ENCODE measurements around the gene E2F6. TPM values are rescaled to one million over a fixed set of nuclear protein-coding genes. Genes with fewer than 3 reads are reported as not detected.

Gene E2F6
- total and polyA plus RNA-seq, 9 of the 15 experiments (the other 6 are each of a cell fraction or from before 2014, with no cell fraction given) = 13.6 to 33.9 (median 26.1) TPM

DNA sequence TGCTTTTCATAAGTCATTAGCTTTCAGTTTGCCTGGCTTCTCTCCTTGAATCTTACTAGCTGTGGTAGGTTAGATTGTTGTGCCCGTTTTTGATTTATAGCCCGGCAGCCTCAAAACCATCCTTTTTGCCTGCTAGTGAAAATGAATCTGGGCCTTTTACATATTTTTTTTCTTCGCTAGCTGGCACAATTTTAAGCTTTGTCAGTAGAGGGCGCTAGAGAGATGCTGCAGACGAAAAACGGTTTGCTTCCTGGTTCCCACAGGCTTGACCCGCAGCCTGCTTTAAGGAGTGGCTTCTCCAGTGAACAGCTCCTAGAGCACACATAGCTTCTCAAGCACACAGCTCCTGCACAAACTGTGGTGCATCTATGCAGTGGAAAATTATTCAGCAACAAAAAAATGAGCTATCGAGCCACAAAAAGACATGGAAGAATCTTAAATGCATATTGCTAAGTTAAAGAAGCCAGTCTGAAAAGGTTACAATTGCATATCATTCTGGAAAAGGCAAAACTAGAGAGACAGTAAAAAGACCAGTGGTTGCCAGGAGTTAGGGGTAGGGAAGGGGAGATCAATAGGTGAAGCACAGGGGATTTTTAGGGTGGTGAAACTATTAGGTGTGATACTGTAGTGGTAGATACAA lies 47.9 kb downstream of the E2F6 start (continued):
- TF ChIP-seq CEBPB (tag; IDR thresholded peaks at IDR 0.05) (no peak), CBX8 (IDR thresholded peaks at IDR 0.05; ENCODE audit: borderline replicate concordance, extremely low read depth, low read depth, low read length, poor library complexity, severe bottlenecking) (no peak), RCOR1 (IDR thresholded peaks at IDR 0.05; ENCODE audit: borderline replicate concordance in 1 of 2, low read depth in 2 of 2, low read length in 2 of 2) (0 out of 4 replicates have a peak, but pooled peaks of 1 of the 2 experiments have one; percentile 34), HCFC1 (IDR thresholded peaks at IDR 0.05; ENCODE audit: low read depth, low read length) (no peak), CBX5 (IDR thresholded peaks at IDR 0.05; ENCODE audit: borderline replicate concordance, low read depth) (0 out of 2 replicates have a peak, but pooled peaks have one; percentile 28), ZNF274 (IDR thresholded peaks at IDR 0.05; ENCODE audit: borderline replicate concordance, low read depth, low read length) (no peak), ZNF699 (CRISPR knock-in tag; IDR thresholded peaks at IDR 0.05; ENCODE audit: insufficient replicate concordance) (peak; percentile 71), ZNF507 (tag; conservative IDR thresholded peaks at IDR 0.05) (no peak), CEBPG (CRISPR knock-in tag; IDR thresholded peaks at IDR 0.05) (no peak), CEBPG (tag; conservative IDR thresholded peaks at IDR 0.05 in 1 of 2, IDR thresholded peaks at IDR 0.05 in 1 of 2) (no peak), U2AF2 (optimal IDR thresholded peaks at IDR 0.05; ENCODE audit: low read depth, low read length) (no peak), FOXK1 (CRISPR knock-in tag; IDR thresholded peaks at IDR 0.05; ENCODE audit: borderline replicate concordance) (no peak), ZC3H4 (CRISPR knock-in tag; IDR thresholded peaks at IDR 0.05; ENCODE audit: borderline replicate concordance) (no peak), RB1 (IDR thresholded peaks at IDR 0.05; ENCODE audit: low read depth) (no peak), FIP1L1 (IDR thresholded peaks at IDR 0.05; ENCODE audit: low read depth, low read length, poor library complexity, severe bottlenecking) (no peak), CBX1 (IDR thresholded peaks at IDR 0.05; ENCODE audit: low read depth) (0 out of 2 replicates have a peak, but pooled peaks have one; percentile 43), NCOA1 (IDR thresholded peaks at IDR 0.05; ENCODE audit: low read depth) (no peak), MECOM (CRISPR knock-in tag; IDR thresholded peaks at IDR 0.05) (no peak), EP300 (IDR thresholded peaks at IDR 0.05; ENCODE audit: low read length) (no peak), U2AF1 (optimal IDR thresholded peaks at IDR 0.05; ENCODE audit: low read depth, low read length) (no peak)
- TF ChIP-seq, protein P1, sequence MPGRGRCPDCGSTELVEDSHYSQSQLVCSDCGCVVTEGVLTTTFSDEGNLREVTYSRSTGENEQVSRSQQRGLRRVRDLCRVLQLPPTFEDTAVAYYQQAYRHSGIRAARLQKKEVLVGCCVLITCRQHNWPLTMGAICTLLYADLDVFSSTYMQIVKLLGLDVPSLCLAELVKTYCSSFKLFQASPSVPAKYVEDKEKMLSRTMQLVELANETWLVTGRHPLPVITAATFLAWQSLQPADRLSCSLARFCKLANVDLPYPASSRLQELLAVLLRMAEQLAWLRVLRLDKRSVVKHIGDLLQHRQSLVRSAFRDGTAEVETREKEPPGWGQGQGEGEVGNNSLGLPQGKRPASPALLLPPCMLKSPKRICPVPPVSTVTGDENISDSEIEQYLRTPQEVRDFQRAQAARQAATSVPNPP (IDR thresholded peaks at IDR 0.05; ENCODE audit: borderline replicate concordance, insufficient read depth, insufficient read length) = no peak
- TF ChIP-seq, protein P2, sequence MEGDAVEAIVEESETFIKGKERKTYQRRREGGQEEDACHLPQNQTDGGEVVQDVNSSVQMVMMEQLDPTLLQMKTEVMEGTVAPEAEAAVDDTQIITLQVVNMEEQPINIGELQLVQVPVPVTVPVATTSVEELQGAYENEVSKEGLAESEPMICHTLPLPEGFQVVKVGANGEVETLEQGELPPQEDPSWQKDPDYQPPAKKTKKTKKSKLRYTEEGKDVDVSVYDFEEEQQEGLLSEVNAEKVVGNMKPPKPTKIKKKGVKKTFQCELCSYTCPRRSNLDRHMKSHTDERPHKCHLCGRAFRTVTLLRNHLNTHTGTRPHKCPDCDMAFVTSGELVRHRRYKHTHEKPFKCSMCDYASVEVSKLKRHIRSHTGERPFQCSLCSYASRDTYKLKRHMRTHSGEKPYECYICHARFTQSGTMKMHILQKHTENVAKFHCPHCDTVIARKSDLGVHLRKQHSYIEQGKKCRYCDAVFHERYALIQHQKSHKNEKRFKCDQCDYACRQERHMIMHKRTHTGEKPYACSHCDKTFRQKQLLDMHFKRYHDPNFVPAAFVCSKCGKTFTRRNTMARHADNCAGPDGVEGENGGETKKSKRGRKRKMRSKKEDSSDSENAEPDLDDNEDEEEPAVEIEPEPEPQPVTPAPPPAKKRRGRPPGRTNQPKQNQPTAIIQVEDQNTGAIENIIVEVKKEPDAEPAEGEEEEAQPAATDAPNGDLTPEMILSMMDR (IDR thresholded peaks at IDR 0.05 in 2 of 3, conservative IDR thresholded peaks at IDR 0.05 in 1 of 3; ENCODE audit: insufficient read depth in 2 of 3, low read depth in 1 of 3, low read length in 3 of 3) = peak; percentile 62 to 67 (median 63)
- TF ChIP-seq, protein P3, sequence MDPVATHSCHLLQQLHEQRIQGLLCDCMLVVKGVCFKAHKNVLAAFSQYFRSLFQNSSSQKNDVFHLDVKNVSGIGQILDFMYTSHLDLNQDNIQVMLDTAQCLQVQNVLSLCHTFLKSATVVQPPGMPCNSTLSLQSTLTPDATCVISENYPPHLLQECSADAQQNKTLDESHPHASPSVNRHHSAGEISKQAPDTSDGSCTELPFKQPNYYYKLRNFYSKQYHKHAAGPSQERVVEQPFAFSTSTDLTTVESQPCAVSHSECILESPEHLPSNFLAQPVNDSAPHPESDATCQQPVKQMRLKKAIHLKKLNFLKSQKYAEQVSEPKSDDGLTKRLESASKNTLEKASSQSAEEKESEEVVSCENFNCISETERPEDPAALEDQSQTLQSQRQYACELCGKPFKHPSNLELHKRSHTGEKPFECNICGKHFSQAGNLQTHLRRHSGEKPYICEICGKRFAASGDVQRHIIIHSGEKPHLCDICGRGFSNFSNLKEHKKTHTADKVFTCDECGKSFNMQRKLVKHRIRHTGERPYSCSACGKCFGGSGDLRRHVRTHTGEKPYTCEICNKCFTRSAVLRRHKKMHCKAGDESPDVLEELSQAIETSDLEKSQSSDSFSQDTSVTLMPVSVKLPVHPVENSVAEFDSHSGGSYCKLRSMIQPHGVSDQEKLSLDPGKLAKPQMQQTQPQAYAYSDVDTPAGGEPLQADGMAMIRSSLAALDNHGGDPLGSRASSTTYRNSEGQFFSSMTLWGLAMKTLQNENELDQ (CRISPR knock-in tag; IDR thresholded peaks at IDR 0.05; ENCODE audit: borderline replicate concordance) = no peak

All from K562 (cell line).